Bladder microvascular endothelial cell (primary cell): Measurements from ENCODE around the gene PRUNE1. TPM values are rescaled to one million over a fixed set of nuclear protein-coding genes. Genes with fewer than 3 reads are reported as not detected.

Experiments
- total RNA-seq: library from RNA; depleted of rRNA; stranded (reverse); fragments of >200 nt; gene quantifications from 2 replicates; pipeline ENCODE4 v1.2.3, GENCODE V29; 2014

PRUNE1 gene, protein sequence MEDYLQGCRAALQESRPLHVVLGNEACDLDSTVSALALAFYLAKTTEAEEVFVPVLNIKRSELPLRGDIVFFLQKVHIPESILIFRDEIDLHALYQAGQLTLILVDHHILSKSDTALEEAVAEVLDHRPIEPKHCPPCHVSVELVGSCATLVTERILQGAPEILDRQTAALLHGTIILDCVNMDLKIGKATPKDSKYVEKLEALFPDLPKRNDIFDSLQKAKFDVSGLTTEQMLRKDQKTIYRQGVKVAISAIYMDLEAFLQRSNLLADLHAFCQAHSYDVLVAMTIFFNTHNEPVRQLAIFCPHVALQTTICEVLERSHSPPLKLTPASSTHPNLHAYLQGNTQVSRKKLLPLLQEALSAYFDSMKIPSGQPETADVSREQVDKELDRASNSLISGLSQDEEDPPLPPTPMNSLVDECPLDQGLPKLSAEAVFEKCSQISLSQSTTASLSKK
- total RNA-seq, result 5.0 and 5.7 TPM in 2 replicates

DNA sequence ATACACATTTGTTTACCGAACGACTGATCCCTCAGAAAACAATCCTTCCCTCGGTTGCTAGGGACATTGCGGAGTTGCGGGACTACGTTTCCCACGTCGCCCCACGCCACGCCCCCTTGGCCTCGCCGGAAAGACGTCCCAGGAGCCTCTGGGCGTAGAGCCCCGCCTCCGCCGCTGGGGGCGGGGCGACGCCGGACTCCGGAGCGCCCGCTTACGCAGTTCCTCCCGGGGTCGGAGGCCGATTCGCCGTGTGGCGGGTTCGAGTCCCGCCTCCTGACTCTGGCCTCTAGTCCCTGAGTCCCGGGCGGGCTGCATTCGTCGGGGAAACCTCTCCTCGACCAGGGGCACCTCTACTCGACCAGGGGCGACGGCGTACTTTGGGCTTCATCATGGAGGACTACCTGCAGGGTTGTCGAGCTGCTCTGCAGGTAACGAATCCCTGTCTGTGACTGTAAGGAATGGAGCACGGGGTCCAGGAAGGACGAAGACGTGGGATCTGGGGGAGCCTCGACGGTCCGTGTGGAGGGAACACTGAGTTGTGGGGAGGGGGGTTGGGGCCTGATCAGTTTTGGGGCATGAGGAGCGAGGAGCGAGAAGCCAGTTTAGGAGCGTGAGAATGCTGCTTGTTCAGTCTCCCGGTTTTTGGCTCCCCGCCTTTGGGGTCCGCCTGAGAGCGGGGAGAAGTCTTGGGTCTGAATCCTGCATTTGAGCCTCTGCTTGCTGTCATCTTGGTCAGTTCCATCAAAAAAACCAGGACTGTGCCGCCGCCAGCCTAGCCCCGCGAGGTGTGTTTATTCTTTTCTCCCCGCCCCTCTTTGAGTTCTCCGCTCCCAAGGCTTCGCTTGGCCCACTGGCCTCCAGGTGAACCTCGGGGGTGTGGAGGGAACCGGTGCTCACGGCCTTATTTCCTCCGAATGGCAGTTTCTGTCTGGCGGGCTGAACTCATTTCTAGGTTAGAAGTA is at the start of gene PRUNE1:
PRUNE1 (plus strand) TSS at position 206 of the 962 bp plus-strand sequence; CDS start at position 390, 184 bp downstream.

DNA sequence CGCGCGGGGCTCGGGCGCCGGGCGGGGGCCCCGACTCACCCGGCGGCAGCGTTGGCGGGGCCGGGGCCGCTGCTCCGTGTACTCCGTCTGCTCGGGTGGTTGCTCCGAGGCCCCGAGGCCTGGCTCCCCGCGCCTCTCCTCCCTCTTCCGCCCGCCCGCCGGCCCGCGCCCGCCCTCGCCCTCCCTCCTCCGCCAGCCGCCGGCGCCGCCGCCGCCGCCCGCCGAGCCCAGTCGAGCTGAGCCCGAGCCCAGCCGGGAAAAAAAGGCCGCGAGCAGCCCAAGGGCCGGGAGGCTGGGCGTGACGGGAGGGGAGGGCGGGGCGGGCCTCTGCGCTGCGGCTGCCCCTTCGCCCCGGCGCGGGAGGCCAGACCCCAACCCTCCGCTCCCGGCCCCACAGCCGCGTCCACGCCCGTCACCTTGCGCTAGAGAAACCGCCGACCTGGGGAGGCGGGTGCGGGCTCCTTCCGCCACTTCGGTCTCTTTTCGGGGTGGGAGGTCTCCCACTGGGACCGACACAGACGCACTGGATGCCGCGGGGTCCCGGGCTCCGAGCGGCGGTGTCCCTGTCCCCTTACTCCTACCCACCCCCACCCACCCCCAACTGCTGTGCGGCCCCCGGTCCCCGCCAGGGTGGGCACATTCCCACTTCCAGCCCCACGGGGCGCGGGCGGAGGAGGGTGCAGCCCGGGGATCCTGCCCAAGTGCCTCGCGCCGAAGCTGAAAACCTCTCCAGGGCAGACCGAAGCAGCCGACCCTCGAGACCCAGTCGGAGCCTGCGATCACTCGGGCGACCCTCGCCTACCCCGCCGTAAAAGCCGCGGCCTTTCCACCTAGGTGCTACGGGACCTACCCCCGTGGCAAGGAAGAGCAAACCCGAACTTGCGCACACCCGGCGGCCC is 33.4 kb upstream of the PRUNE1 start, which contains the start of gene CERS2:
CERS2 (minus strand) TSS at position 256 of the 899 bp plus-strand sequence. CDS start 5,745 bp downstream, outside the sequence.

DNA sequence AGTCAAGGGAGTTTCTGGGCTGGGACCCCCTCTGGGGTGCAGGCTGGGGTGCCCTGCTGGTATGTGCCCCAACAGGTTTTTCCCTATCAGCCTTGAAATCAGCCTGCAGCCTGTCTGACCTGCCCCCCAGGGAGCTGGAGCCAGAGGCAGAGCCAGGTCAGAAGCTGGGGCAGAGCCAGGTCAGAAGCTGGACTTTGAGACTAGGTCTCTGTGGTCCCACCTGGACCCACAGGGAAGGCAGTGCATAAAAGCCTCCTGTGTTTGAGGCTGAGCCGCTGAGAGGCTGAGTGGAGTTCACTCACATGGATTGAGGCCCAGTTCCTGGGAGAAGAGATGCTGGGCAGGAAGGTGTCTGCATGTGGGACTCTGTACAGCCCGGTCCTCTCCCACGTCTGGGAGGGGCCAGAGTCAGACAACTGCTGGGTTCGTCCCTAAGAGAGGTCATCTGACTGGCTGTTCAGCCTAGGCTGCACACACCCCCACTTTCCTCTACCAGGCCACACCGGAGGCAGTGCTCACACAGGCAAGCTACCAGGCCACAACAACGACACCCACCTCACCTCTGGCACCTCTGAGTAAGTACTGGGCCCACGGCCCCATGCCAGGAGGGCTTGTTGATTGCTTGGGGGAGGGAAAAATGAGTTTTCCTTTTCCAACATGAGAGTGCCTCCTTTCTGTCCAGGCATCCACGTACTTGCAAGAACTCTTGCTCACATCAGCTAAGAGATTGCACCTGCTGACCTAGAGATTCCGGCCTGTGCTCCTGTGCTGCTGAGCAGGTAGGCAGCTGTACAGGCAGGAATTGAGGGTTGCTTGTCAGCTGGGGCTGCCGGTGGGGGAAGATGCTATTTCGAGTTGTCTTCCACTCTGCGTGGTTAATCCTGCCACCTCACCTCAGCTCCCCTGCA is 26.2 kb upstream of the PRUNE1 start, which contains the start of gene ANXA9:
ANXA9 (plus strand) TSS at position 488 of the 908 bp plus-strand sequence. CDS start 814 bp downstream, outside the sequence.

DNA sequence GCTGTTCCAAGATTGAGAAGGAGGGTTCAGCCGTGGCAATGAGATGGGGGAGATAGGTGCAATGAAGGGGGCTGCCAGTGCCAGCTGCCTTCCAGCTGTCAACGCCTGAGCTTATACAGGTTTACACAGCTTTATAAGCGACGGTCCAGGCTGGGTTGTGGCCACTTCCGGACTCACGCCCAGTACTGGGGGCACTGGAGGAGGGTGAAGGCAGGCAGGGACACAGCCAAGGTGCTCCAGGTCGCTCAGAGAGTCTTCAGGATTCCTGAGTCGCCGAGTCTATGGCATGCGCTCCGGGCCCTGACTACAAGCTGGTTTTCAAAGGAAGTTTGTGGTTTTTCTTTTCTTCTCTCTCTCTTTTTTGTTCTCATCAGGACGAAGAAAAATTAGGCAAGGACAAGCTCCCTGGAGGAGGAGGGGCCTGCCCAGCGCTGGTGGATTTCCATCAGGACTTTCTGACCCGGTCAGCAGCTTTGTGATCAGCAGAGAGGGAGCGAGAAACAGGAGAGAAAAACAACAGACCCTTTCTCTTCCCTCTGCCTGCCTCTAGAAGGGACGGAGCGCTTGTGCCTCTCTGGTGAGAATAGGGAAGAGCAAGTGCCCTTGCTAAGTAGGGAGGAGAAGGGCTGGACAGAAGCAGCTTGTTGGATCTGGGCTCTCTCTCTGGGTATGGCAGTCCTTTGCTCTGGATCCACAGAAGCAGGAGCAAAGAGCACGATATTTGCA is 1.8 kb upstream of the PRUNE1 start, which contains the start of gene MINDY1:
MINDY1 (minus strand) TSS at position 576 of the 726 bp plus-strand sequence. CDS start 4,285 bp downstream, outside the sequence.

DNA sequence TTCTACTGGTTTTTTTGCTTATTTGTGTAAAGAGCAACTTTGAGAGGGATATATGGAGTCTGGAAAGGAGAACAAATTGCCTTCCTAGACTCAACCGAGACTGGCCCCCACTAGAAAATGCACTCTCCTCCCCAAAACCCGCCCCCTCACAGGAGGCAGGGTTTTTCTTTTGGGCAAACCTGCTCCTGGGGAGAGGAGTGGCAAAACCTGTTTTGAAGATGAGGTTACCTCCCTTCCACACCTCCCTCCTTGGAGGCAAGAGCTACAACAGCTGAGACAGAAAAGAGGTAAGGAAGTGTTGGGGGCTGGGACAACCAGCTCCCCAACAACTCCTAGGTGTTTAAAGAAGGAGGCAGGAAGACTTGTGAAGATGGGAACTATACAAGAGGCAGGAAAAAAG is 28.1 kb downstream of the PRUNE1 start, which contains the start of gene BNIPL:
BNIPL (plus strand) TSS at position 231 of the 400 bp plus-strand sequence; CDS start at position 371, 140 bp downstream.

DNA sequence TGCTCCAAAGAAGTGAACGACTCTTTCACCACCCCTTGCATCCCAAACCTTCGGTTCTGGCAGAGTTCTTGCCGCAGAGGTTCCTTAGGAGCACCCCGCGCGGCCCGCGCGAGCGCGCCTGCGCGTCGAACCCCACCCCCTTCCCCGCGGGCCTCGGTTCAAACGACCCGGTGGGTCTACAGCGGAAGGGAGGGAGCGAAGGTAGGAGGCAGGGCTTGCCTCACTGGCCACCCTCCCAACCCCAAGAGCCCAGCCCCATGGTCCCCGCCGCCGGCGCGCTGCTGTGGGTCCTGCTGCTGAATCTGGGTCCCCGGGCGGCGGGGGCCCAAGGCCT is 39.3 kb downstream of the PRUNE1 start, which contains the start of gene C1orf56:
C1orf56 (plus strand) TSS at position 161 of the 334 bp plus-strand sequence; CDS start at position 258, 97 bp downstream.

DNA sequence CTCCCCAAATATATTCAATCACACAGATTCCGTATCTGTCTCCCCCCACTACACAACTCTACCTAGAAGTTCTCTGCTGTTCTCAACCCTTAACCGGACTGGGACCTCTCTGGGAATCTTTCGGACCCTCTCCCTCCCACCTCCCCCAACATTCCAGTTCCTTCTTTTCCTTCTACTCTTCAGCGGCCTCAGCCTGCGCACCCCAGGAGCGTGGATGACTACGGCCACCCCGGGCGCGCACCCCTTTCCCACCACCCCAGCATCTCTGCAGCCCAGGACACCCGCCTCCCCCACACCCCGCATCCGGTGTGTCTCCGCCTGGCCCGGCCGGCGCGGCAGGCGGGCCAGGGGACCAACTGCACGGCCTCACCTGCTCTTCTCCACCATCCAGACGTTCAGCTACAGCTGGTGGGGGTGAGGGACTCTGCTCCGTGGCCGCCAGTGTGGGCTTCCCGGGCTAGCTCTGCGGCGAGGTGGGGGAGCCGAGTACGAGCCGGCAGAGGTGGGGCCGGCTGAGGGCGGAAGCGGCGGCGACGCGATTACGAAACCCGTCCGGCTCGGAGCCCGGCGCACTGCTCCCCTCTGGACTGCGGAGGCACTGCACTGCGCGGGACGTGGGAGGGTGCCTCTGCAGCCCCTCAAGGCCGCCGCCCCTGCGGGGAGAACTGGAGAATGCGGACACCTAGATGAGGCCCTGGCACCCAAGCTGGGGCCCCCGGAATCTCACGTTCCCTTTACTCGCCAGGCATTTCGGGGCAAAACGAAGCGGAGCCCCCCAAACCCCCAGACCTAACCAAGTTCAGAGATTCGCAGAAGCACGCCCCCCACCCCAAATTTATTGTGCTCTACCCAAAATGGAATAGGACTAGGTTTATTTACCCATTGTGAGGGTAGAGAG is 51.1 kb downstream of the PRUNE1 start, which contains the start of gene CDC42SE1:
CDC42SE1 (minus strand) TSS at position 514 of the 898 bp plus-strand sequence. CDS start 3,892 bp downstream, outside the sequence.

DNA sequence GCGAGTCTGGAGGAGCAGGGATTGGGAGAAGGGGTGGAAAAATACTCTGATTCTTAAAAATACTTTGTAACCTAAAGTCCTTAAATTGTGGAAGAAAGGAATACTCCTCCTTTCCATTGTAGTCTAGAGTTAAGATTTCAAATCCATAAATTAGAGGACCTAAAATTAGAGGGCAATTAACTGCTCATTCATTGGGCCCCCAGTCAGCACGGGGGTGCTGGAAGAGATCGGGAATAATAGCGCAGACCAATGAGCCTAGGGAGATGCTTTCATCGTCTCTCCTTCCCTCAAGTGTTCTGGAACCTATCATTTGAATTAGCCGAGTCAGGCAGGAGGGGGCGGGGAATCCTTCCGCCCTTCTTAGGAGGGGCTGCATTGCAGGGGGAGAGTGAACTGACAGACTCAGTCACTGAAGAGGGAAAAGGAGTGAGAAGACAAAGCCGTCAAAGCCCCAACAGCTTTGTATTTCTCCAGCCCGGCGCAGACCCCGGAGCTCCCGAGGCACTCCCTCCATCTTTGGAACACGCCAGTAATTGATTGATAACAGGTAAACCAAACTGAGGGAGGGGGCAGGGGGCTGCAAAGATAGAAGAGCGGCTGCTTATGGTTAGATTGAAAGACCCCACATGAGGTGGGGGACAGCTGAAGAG is 51.9 kb downstream of the PRUNE1 start, which contains the start of gene MLLT11:
MLLT11 (plus strand) TSS at position 391 of the 650 bp plus-strand sequence. CDS start 6,828 bp downstream, outside the sequence.

DNA sequence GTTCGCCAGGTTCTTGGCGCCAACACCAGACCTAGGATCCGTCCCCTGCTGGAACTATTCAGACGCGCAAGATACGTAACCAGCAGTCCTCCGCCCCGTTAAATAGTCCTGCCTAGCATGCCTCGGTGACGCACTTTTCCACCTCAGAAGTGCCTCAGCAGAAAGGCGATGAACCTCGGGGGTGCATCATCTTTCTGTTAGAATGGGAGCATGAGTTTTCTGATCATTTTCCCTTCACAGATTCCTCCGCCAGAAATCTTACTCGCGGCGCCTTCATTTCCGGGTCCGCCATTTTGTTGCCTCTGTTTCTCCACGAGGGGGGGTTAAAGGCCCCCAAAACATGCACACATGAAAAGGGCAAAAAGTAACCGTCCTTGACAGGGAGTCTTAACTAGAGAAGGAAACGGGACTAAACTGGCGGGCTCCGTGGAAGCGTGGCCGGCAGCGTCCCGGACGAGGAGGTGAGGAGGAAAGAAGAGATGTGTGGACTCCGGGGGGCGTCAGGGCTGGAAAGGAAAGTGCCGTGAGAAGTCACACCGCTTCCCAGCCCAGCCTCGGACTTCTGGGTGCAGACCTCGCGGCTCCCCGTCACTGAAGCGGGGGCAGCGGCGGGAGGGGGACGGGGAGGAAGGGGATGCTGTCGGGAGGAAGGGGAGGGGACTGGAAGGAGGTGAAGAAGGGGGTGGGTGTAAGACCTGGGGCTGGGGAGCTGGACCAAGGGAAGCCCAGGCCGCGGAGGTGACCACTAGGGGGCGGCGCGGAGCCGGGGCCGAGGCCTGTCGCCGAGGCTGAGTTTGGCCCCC is 62.4 kb downstream of the PRUNE1 start, which contains the start of gene GABPB2:
GABPB2 (plus strand) TSS at position 288 of the 803 bp plus-strand sequence. CDS start 17,429 bp downstream, outside the sequence.

Other genes with a start within 250 kb of the PRUNE1 start
- gene CTSS, start 242.7 kb upstream of the PRUNE1 start, total RNA-seq, result 45.8 and 116 TPM in 2 replicates
- gene CTSK, start 200.2 kb upstream of the PRUNE1 start, total RNA-seq, result 0.81 and 2.5 TPM in 2 replicates
- gene ARNT, start 131.8 kb upstream of the PRUNE1 start, total RNA-seq, result 12.6 and 38.4 TPM in 2 replicates
- gene CTXND2, start 121.3 kb upstream of the PRUNE1 start, total RNA-seq, result not detected in 2 replicates
- gene SETDB1, start 82.1 kb upstream of the PRUNE1 start, total RNA-seq, result 24.6 and 44.6 TPM in 2 replicates
- gene CERS2, start 33.6 kb upstream of the PRUNE1 start, total RNA-seq, result 59.3 and 89.7 TPM in 2 replicates
- not detected in 2 replicates for gene ANXA9, start 26.2 kb upstream of the PRUNE1 start, total RNA-seq
- 7.9 and 12.6 TPM in 2 replicates for gene MINDY1, start 1.5 kb upstream of the PRUNE1 start, total RNA-seq
- gene BNIPL, start 28.1 kb downstream of the PRUNE1 start, total RNA-seq, result under 0.01 and 0.57 TPM in 2 replicates
- 0.63 and 1.5 TPM in 2 replicates for gene C1orf56, start 39.3 kb downstream of the PRUNE1 start, total RNA-seq
- 49.4 and 59.4 TPM in 2 replicates for gene CDC42SE1, start 51.2 kb downstream of the PRUNE1 start, total RNA-seq
- 1.1 and 2.0 TPM in 2 replicates for gene MLLT11, start 51.9 kb downstream of the PRUNE1 start, total RNA-seq
- 3.2 and 10.3 TPM in 2 replicates for gene GABPB2, start 62.3 kb downstream of the PRUNE1 start, total RNA-seq
- 9.1 and 15.6 TPM in 2 replicates for gene SEMA6C, start 138.2 kb downstream of the PRUNE1 start, total RNA-seq
- gene TNFAIP8L2, start 148.2 kb downstream of the PRUNE1 start, total RNA-seq, result 0.16 TPM in 1 of 2 replicates, not detected in the other
- 2.8 and 5.3 TPM in 2 replicates for gene LYSMD1, start 157.5 kb downstream of the PRUNE1 start, total RNA-seq
- 23.8 and 24.4 TPM in 2 replicates for gene SCNM1, start 157.7 kb downstream of the PRUNE1 start, total RNA-seq
- 0.49 TPM in 1 of 2 replicates, not detected in the other for gene TMOD4, start 167.5 kb downstream of the PRUNE1 start, total RNA-seq
- 51.0 and 52.4 TPM in 2 replicates for gene VPS72, start 181.7 kb downstream of the PRUNE1 start, total RNA-seq
- 26.7 and 61.7 TPM in 2 replicates for gene PIP5K1A, start 190.1 kb downstream of the PRUNE1 start, total RNA-seq
- gene PSMD4, start 246.3 kb downstream of the PRUNE1 start, total RNA-seq, result 220 and 235 TPM in 2 replicates